Measurements from ENCODE around the gene PLXNA4.

PLXNA4 gene

GRCh38 chr7:132377703-132378584 is 198.3 kb downstream of the PLXNA4 start:
- DNase-seq: no peak

GRCh38 chr7:132377015-132377414 is 199.3 kb downstream of the PLXNA4 start:
- DNase-seq: no peak

- DNase-seq: no peak
Observed at GRCh38 chr7:132376361-132377013, 199.8 kb downstream of the PLXNA4 start.

- no peak for DNase-seq
Observed at GRCh38 chr7:132373879-132374278, 202.4 kb downstream of the PLXNA4 start.

- DNase-seq: no peak
Observed at GRCh38 chr7:132373041-132373440, 203.2 kb downstream of the PLXNA4 start.

- DNase-seq: no peak
Observed at GRCh38 chr7:132371948-132372347, 204.3 kb downstream of the PLXNA4 start.

- peak; percentile 25 for DNase-seq
Observed at GRCh38 chr7:132368246-132368900, 207.9 kb downstream of the PLXNA4 start.

GRCh38 chr7:132367795-132368194 is 208.5 kb downstream of the PLXNA4 start:
- no peak for DNase-seq

GRCh38 chr7:132367004-132367403 is 209.3 kb downstream of the PLXNA4 start:
- DNase-seq: no peak

- DNase-seq: no peak
Observed at GRCh38 chr7:132364226-132364625, 212.0 kb downstream of the PLXNA4 start.

GRCh38 chr7:132362059-132362458 is 214.2 kb downstream of the PLXNA4 start:
- DNase-seq: no peak

GRCh38 chr7:132361146-132361545 is 215.1 kb downstream of the PLXNA4 start:
- DNase-seq: no peak

- no peak for DNase-seq
Observed at GRCh38 chr7:132359743-132360142, 216.5 kb downstream of the PLXNA4 start.

- DNase-seq: no peak
Observed at GRCh38 chr7:132355048-132355447, 221.2 kb downstream of the PLXNA4 start.

- DNase-seq: no peak
Observed at GRCh38 chr7:132354527-132354926, 221.7 kb downstream of the PLXNA4 start.

GRCh38 chr7:132353936-132354335 is 222.3 kb downstream of the PLXNA4 start:
- no peak for DNase-seq

GRCh38 chr7:132352800-132353199 is 223.5 kb downstream of the PLXNA4 start:
- DNase-seq: no peak

- DNase-seq: no peak
Observed at GRCh38 chr7:132351954-132352499, 224.2 kb downstream of the PLXNA4 start.

- DNase-seq: no peak
Observed at GRCh38 chr7:132350741-132351140, 225.5 kb downstream of the PLXNA4 start.

- no peak for DNase-seq
Observed at GRCh38 chr7:132349075-132349474, 227.2 kb downstream of the PLXNA4 start.

GRCh38 chr7:132348341-132348740 is 227.9 kb downstream of the PLXNA4 start:
- no peak for DNase-seq

GRCh38 chr7:132347858-132348257 is 228.4 kb downstream of the PLXNA4 start:
- DNase-seq: no peak

GRCh38 chr7:132347123-132347522 is 229.1 kb downstream of the PLXNA4 start:
- no peak for DNase-seq

Data from NCI-H1417 treated with DMSO at 0.1 percent for 48 hours (cell line).